Measurements from ENCODE around the gene WDR27.
A peak's percentile ranks its signal among the peaks of the same experiment; 100 is the strongest.

Gene WDR27

GRCh38 chr6:169707772-169708171 is 5.9 kb upstream of the WDR27 start (continued):
- TF ChIP-seq ZBTB48 (tag by site-specific recombination; IDR thresholded peaks at IDR 0.05) (no peak), ZNF202 (tag by site-specific recombination; IDR thresholded peaks at IDR 0.05; ENCODE audit: borderline replicate concordance) (no peak), GLI2 (tag by site-specific recombination; IDR thresholded peaks at IDR 0.05; ENCODE audit: borderline replicate concordance, low read depth) (no peak), ZNF768 (tag by site-specific recombination; IDR thresholded peaks at IDR 0.05) (no peak), SALL2 (tag by site-specific recombination; IDR thresholded peaks at IDR 0.05; ENCODE audit: borderline replicate concordance) (no peak), ZNF10 (tag by site-specific recombination; IDR thresholded peaks at IDR 0.05) (no peak)

- no peaks in the 10 kb centered on the region for H3K9me3 ChIP-seq (ENCODE audit: control insufficient read depth, insufficient read depth, low read depth, low read length)
- ChIA-PET POLR2A (interaction anchor here (0.9 to 3.3 kb wide), 8 partner anchors 9 to 53 kb away, joined by 3 to 33 read pairs (median 9); partner anchors contain the start of genes DYNLT2 and ERMARD), CTCF (interaction anchor here (0.7 kb wide), 1 partner anchor 710 kb away, joined by 3 read pairs; no protein-coding TSS in a partner anchor)
- peak overlapping the region; percentile 86; the same call in 1 of the 2 replicates for H3K27ac ChIP-seq (ENCODE audit: extremely low read depth, low read depth, low read length)
- H3K36me3 ChIP-seq (ENCODE audit: control insufficient read depth in 2 of 2, insufficient read depth in 1 of 2, low read length in 2 of 2): peaks cover 5 to 71% of the 10 kb centered on the region in 2 experiments; a peak in 1 of 3 replicates
- TF ChIP-seq SP2 (tag by site-specific recombination; IDR thresholded peaks at IDR 0.05) (peak; percentile 61), ZNF335 (tag by site-specific recombination; conservative IDR thresholded peaks at IDR 0.05) (no peak)
- H3K4me3 ChIP-seq (ENCODE audit: low read depth, low read length): peak overlapping the region; percentile 97
- H3K4me1 ChIP-seq (ENCODE audit: control insufficient read depth, insufficient read depth, low read length): peaks cover 9% of the 10 kb centered on the region; the same call in 1 of the 2 replicates
Observed at GRCh38 chr6:169702840-169703246, 1.0 kb upstream of the WDR27 start.

- peaks cover 9% of the 10 kb centered on the region; the same call in 1 of the 2 replicates for H3K4me1 ChIP-seq (ENCODE audit: control insufficient read depth, insufficient read depth, low read length)
- H3K9me3 ChIP-seq (ENCODE audit: control insufficient read depth, insufficient read depth, low read depth, low read length): no peaks in the 10 kb centered on the region
- peaks cover 0 to 64% of the 10 kb centered on the region in 2 experiments; a peak in 1 of 3 replicates for H3K36me3 ChIP-seq (ENCODE audit: control insufficient read depth in 2 of 2, insufficient read depth in 1 of 2, low read length in 2 of 2)
- POLR2A ChIA-PET: interaction anchor here (0.6 to 3.3 kb wide), 14 partner anchors 9 to 808 kb away, joined by 3 to 33 read pairs (median 4); partner anchors contain the start of genes DYNLT2 and ERMARD
- peak overlapping the region; percentile 97 for H3K4me3 ChIP-seq (ENCODE audit: low read depth, low read length)
- CTCF ChIA-PET: interaction anchor here (0.6 to 1.4 kb wide), 4 partner anchors 20 to 828 kb away, joined by 3 to 5 read pairs (median 4); no protein-coding TSS in a partner anchor
- H3K27ac ChIP-seq (ENCODE audit: extremely low read depth, low read depth, low read length): peak overlapping the region; percentile 86; the same call in 1 of the 2 replicates
- TF ChIP-seq ZFP37 (tag by site-specific recombination; IDR thresholded peaks at IDR 0.05) (0 out of 2 replicates have a peak, but pooled peaks have one; percentile 31), ZNF623 (tag by site-specific recombination; IDR thresholded peaks at IDR 0.05) (no peak), ZNF302 (tag by site-specific recombination; IDR thresholded peaks at IDR 0.05; ENCODE audit: low read depth) (no peak), SP7 (tag by site-specific recombination; IDR thresholded peaks at IDR 0.05) (peak; percentile 32; the same call in 1 of the 2 replicates), TSHZ1 (tag by site-specific recombination; IDR thresholded peaks at IDR 0.05; ENCODE audit: borderline replicate concordance) (no peak), ZBTB17 (tag by site-specific recombination; IDR thresholded peaks at IDR 0.05) (peak; percentile 89), ZNF26 (tag by site-specific recombination; IDR thresholded peaks at IDR 0.05) (no peak), PBX3 (CRISPR knock-in tag; IDR thresholded peaks at IDR 0.05) (0 out of 2 replicates have a peak, but pooled peaks have one; percentile 75), ZNF2 (tag by site-specific recombination; IDR thresholded peaks at IDR 0.05) (peak; percentile 35; the same call in 1 of the 2 replicates), ZNF114 (tag by site-specific recombination; IDR thresholded peaks at IDR 0.05) (no peak), ZNF501 (tag by site-specific recombination; IDR thresholded peaks at IDR 0.05) (0 out of 2 replicates have a peak, but pooled peaks have one; percentile 67), ZBTB7A (tag by site-specific recombination; IDR thresholded peaks at IDR 0.05; ENCODE audit: low read depth) (0 out of 2 replicates have a peak, but pooled peaks have one; percentile 21), ZBTB26 (tag by site-specific recombination; optimal IDR thresholded peaks at IDR 0.05) (peak; percentile 98), GLIS2 (tag by site-specific recombination; IDR thresholded peaks at IDR 0.05) (peak; percentile 68; the same call in 1 of the 2 replicates), ZBTB8A (tag by site-specific recombination; IDR thresholded peaks at IDR 0.05) (peak; percentile 90), ZNF600 (tag by site-specific recombination; IDR thresholded peaks at IDR 0.05) (peak; percentile 9; the same call in 1 of the 2 replicates), ZNF335 (tag by site-specific recombination; conservative IDR thresholded peaks at IDR 0.05) (0 out of 2 replicates have a peak, but pooled peaks have one; percentile 41), MZF1 (tag by site-specific recombination; IDR thresholded peaks at IDR 0.05; ENCODE audit: borderline replicate concordance) (no peak)
Observed at GRCh38 chr6:169701311-169701953, 397 bp downstream of the WDR27 start.

Data from HEK293 (cell line).